ENCODE results near the gene DPYD.
"Not testable (repeated sequence)": the region's sequence is repeated elsewhere in the genome, so short reads cannot be mapped to it uniquely, and the experiment has no call there.

DPYD gene

DNA sequence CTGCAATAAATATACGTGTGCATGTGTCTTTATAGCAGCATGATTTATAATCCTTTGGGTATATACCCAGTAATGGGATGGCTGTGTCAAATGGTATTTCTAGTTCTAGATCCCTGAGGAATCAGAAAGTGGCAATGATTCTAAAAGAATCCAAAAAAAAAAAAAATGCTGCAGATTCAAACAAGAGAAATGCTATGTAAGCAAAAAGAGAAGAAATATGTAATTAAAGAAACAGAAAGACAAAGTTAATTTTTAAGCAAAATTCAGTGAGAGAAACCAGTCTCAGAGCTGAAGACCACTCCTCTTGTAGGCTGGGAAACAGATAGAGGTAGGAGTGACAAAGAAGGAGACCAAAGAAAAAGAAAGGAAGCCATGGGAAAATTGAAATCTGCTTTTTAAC, 571.0 kb downstream of the DPYD start:
- not testable (repeated sequence) for DNase-seq

DNA sequence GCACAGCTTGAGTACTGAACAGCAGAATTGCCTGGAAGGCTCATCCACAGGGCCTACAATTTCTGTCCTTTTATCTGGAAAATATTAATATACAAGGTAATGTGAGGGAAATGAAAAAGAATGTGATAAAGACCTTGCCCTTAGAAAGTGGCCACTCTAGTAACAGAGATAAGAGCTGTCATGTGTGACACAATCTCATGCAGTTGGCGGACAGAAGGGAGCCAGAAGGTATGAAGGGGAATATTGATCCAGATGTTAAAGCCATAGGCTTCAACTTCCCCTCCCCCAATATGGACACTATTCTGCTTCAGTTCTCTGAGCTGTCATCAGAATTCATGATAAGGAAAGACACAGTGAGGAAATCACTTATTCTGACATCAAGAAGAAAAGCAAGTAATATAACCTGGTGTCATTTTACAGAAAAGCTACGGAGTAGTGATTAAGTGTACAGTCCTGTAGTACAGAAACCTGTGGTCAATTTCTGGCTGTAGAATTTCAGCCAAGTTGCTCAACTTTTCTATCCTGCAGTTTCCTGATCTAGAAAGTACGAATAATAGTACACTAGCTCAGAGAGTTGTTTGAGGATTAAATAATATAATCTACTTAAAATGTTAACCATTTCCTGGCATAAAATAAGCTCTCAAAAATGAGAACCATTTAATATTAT, 572.1 kb downstream of the DPYD start:
- DNase-seq, result no peak

- no peak for DNase-seq
Measured at GRCh38 chr1:97340951-97341350, 579.9 kb downstream of the DPYD start.

DNA sequence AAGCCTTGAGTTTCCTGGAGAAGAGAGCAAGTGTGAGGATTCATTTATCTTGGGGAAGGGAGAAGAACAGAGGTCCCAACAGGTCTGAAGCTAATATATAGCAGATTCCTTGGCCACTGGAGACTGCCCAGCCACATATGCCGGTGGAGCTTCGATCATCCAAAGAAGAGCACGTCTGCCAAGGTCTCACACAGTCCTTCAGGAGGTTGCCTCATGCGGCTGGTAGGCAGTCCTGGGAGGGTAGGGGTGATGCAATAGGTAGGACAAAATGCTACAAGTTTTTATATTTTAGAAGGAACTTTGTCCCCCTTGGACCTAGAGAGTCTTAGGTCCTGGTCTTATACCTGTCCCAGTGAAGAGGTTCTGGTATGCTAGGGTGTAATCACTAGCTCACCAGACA, 582.5 kb downstream of the DPYD start:
- no peak for DNase-seq

DNA sequence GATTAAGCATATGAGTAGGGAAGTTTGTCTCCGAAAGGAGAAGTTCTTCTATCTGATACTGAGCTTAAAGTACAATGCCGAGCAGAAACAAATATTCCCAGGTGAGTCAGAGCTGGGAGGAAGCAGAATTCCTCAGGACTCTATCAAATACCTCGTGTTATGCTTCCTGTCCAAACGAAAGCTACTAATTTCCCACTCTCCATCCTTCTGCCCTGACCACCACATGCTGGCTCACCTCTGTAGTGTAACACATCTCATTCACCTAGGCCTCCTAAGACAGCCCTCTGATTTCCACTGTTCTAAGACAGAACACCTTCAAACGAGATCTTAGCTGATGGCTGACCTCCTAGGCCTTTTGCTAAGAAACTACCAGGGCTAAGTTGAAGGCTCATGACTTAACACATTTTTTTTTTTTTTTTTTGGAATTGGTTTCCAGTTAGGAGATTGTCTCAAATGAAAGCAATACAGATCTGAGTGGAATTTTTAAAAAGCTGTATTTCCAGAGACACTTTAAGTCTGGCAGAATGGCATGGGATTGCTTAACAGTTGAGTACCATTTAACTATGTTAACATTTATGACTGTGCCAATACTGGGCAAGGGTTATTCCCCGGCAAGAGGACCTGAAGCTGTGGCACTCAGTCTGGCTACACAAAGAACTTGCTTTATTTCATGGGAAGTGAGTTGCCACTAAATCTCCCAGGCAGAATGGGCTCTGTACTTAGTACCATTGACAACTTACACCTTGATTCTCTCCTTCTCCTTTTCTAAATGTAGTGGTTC, 583.4 kb downstream of the DPYD start:
- no peak for DNase-seq

GRCh38 chr1:97334454-97334853, 586.4 kb downstream of the DPYD start:
- no peak for DNase-seq

DNA sequence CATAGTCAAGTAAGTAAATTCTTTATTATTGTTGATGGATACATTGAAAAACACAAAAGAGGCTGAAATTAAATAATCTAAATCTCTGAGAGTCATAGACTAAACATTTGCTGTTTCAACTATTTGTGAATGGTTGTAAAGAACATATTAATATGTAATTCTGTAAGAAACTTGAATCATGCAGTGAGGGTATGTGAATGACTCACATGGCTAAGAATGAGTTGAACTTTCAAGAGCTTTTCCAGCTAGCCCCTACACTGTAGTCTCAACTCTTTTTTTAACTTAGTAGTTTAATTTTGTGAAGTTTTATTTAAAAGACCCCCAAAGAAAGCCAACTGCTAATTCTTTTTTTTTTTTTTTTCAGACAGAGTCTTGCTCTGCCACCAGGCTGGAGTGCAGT, 588.1 kb downstream of the DPYD start:
- DNase-seq, result no peak

DNA sequence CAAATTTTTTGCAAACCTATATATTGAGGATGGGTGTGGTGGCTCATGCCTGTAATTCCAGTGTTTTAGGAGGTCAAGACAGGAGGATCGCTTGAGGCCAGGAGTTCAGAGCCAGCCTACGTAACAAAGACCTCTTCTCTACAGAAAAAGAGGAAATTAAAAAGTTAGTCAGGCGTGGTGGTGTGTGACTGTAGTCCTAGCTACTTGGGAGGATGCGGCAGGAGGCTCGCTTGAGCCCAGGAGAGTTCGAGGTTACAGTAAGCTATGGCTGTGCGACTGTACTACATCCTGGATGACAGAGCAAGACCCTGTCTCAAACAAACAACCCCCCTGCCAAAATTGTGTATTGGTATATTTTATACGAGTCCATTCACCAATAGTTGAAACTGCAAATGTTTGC, 589.7 kb downstream of the DPYD start:
- no peak for DNase-seq

GRCh38 chr1:97314685-97315084, 606.1 kb downstream of the DPYD start:
- no peak for DNase-seq

DNA sequence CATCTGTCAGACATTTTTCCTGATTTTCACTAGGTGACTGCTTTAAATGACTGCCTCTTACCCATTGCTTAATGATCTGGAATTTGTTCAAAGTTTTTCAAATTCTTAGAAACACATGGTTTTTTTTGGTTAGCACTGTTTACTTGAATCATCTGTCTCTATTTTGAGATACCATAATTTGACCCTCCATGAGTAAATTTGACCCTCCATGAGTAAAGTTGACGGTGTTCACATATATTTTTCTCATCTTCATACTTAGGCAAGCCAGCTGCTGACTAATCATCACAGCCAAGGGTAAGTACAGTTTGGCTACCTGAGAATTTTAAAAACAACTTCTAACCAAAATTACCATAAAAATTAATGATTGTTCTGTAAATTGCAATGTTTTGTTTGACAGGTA, 612.7 kb downstream of the DPYD start:
- no peak for DNase-seq

- DNase-seq, result no peak
Measured at GRCh38 chr1:97307568-97307967, 613.3 kb downstream of the DPYD start.

DNA sequence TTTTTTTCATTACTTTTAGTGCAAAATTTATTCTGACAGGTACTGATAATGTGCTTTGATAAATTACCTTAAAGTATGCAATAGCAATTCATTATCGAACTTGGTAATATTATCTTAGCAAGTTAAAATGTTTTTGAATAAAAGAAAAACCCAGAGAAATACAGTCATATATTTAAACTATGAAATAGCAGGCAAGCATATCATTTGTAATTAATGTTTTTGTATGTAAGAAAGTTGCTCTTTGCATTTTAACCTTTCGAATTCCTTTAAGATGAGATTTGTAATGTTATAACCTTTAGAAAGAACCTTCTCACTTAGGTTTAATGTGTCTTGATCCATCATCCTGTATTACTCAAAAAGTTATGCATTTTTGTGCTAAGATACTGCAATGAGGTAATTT, 613.7 kb downstream of the DPYD start:
- no peak for DNase-seq

DNA sequence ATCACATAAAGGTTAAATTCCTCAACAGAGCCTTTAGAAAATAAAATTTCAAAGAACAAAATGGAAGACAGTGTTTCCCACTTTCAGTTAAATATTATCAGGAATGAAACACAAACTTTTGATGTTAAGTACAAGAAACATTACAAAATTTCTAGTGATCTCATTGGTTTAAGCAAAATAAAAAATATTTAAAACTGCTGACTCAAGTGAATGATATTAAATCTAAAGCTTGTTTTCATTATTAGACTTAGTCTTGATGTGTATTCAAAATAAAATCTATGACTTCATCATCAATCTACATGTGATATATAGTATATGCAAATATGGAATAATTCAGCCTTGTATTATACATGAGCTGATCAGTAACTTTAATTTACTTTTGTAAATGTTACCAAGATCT, 614.3 kb downstream of the DPYD start:
- DNase-seq, result no peak

GRCh38 chr1:97304366-97304765, 616.5 kb downstream of the DPYD start:
- DNase-seq, result no peak

DNA sequence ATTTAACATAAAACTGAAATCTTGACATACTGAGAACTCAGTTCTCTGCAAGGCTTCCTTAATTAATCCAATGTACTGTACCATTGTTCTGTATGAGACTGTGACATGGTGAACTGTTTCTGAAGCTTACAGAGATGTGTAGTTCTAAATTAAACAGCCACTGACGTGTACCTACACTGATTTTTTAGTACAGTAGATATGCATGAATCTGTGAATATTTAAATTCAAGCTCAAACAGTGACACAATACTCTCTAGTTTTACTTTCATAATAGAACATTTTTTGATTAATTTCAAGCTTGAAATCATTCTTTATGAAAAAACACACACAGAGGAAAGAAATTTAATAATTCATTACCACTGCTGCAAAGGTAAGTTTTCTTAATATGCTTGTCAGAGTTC, 621.9 kb downstream of the DPYD start:
- no peak for DNase-seq

DNA sequence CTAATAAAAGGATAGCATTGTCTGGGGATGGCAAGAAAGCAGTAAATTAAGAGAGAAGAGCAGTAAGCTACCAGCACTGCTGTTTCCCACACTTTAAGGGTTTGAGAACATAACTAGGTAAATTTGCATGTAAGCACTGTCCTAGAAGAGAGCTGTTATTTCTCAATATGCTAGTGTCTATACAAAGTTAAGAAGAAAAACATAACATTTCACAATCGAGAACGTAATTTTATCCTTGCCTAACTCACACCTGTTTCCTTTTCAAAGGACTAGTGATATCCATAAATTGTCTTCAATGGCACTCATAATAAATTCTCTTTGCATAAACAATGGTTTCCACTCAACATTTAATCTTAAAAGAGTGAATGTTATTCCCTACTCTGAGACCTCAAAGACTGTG, 623.2 kb downstream of the DPYD start:
- DNase-seq, result no peak

DNA sequence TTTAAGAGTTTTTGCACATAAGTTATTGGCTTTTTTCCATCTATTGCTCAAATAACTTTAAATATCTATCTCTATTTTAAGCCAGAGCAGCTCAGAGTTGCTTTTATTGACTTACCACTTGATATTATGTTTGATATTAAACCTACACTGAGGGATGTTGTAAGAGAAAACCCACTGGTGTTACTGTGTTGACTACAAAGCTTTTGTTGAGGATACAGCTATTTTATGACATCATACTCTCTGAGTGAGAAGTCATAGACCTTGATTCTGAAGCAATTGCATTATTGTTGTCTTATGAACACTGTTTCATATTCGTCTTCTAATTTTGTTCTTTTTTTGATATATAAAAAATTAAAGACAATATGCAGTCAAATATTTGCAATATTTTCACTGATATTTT, 638.9 kb downstream of the DPYD start:
- no peak for DNase-seq

DNA sequence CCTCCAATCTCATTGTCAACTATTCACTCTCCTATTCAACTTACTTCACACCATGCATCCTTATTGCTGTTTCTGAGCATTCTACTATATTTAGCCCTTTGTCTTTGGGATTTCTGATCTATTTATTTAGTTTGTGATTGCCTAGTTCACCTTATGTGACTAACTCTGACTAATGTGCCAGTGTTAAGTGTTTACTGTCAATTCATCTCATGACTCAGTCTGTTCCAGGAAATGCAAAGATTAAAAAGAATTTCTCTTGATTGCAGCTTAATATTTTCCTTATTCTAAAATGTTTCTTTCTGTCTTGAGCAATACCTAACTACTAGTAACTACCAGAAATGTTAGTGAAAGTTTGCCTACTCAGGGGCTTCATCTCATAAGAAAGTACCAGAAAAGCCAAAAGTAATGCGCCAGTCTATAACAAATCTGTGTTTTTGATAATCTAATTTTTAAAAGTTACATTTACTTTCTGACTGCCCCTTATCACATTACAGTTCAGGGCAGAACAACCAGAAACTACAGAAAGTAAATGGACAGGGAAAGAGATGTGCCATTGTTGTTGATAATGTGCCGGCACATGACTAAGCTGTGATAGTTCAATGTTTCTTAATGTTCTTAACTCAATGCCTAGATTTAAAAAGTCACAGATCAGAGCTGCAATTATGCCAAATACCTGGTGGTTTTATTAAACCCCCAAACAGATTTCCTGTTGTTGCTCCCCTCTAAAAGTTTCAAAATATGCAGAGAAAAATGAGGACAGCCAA, 642.8 kb downstream of the DPYD start:
- no peak for DNase-seq

GRCh38 chr1:97271916-97272788, 648.7 kb downstream of the DPYD start:
- no peak for DNase-seq

- no peak for DNase-seq
Measured at GRCh38 chr1:97270508-97271307, 650.1 kb downstream of the DPYD start.

GRCh38 chr1:97265630-97266029, 655.2 kb downstream of the DPYD start:
- DNase-seq, result no peak

- no peak for DNase-seq
Measured at GRCh38 chr1:97262842-97263241, 658.0 kb downstream of the DPYD start.
